ENCODE data around the gene GPSM3. TPM values are rescaled to one million over a fixed set of nuclear protein-coding genes. Genes with fewer than 3 reads are reported as not detected.

The GPSM3 gene
- total RNA-seq, 1 experiment from 2014 or later: 3.4 TPM

DNA sequence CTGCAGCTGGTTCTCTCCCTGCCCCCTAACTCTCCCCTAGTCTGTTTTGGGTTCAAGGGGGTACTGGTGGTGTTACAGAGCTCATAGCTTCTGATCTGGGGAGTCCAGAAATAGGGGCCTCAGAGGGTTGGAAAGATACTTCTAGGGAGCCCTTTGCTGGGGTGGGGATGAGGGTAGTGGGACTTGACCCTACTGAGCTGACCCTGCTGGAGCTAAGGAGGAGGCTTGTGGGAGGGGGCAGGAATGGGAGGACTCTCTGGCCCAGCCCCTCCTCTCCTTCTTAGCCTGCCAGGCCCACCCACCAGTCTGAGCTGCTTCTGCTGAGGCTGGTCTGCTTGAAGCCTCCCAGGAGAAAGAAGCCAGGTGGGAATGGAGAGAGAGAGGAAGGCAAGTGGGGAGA is 28.1 kb downstream of the GPSM3 start, which contains the start of gene EGFL8:
Gene EGFL8, plus strand, starts transcription at position 301 of the 400 bp plus-strand sequence. CDS start 1,571 bp downstream, outside the sequence.
- DNase-seq (ENCODE audit: low read depth): no peak
- in situ Hi-C loops (cut with HindIII; ENCODE audit: low pct_unique_long_range_greater_than_20kb, low sequenced_read_pairs): no loop called here

DNA sequence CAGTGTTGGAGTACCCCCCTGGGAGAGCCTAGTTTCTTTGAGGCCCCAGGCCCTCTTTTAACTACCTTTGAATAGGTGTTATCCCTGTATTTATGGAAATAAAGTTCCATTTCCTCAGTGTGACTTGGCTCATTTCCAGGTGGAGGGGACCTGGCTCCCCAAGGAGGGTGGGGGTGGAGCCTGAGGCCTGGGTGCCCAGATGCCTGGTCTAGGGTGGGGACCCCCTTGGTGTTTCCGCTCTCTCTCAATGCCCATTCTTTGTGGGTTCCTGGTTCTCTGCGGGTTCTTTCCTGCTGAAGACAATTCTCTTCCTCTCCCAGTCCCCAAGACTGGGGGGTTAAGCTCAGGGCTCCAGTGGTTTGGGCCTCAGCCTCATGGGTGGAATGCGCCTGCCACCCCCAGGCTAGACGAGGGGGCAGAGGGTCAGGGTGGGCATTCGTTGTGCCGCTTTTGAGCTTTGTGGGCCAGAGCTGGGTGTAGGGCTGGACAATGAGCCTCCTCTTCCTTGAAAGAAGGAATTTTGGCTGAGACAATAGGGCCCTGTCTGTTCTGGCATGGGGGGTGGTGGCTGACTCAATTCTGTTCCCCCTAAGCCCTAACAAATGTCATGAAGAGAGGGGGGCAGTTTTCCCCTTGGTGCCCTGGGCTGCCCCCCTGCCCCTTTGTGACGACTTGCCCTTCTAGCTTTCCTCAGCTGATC is 28.7 kb downstream of the GPSM3 start:
- no peak for DNase-seq (ENCODE audit: low read depth)
- in situ Hi-C loops (cut with HindIII; ENCODE audit: low pct_unique_long_range_greater_than_20kb, low sequenced_read_pairs): no loop called here

DNA sequence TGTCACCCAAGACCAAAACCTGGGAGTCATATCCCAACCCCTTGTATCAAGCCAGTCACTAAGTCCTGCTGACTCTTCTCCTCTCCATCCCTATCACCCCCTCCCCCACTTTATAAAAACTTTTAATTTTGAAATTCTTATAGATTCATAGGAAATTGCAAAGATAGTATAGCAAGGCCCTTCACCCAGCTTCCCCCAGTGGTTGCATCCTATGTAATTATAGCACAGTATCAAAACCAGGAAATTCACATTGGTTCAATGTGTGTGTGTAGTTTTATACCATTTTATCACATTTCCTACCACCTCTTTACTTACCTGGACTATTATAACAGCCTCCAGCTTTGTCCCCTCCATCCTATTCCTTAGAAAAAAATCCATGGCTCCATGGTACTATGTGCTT is 34.4 kb downstream of the GPSM3 start:
- no peak for DNase-seq (ENCODE audit: low read depth)
- in situ Hi-C loops (cut with HindIII; ENCODE audit: low pct_unique_long_range_greater_than_20kb, low sequenced_read_pairs): no loop called here

DNA sequence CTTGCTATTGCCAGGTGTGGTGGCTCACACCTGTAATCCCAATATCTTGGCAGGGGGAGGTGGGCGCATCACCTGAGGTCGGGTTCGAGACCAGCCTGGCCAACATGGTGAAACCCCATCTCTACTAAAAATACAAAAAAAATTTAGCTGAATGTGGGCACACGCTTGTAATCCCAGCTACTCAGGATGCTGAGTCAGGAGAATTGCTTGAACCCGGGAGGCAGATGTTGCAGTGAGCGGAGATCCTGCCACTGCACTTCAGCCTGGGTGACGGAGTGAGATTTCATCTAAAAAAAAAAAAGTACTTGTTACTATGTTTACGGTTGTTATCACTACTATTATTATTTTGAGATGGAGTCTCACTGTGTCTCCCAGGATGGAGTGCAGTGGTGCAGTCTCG is 35.6 kb downstream of the GPSM3 start:
- in situ Hi-C loops (cut with HindIII; ENCODE audit: low pct_unique_long_range_greater_than_20kb, low sequenced_read_pairs): no loop called here
- DNase-seq (ENCODE audit: low read depth): no peak

DNA sequence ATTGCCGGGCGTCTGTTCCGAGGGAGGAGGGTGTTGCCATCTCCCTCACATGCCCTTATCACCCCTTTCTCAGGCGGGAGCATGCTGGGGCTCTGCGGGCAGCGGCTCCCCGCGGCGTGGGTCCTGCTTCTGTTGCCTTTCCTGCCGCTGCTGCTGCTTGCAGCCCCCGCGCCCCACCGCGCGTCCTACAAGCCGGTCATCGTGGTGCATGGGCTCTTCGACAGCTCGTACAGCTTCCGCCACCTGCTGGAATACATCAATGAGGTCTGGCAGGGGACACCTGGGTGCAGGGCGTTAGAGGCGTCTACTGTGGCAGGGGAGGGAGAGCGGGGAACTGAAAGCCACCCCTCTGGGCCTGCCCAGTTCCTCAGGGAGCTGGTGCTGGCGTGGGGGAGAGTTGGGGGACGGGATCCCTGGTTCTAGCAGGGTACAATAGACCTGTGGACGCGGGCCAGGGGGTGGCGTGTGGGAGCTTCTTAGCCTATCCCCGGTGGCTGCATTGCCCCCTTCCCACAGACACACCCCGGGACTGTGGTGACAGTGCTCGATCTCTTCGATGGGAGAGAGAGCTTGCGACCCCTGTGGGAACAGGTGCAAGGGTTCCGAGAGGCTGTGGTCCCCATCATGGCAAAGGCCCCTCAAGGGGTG is 37.8 kb downstream of the GPSM3 start:
- DNase-seq (ENCODE audit: low read depth): peak; percentile 77
- in situ Hi-C loops (cut with HindIII; ENCODE audit: low pct_unique_long_range_greater_than_20kb, low sequenced_read_pairs): no loop called here

DNA sequence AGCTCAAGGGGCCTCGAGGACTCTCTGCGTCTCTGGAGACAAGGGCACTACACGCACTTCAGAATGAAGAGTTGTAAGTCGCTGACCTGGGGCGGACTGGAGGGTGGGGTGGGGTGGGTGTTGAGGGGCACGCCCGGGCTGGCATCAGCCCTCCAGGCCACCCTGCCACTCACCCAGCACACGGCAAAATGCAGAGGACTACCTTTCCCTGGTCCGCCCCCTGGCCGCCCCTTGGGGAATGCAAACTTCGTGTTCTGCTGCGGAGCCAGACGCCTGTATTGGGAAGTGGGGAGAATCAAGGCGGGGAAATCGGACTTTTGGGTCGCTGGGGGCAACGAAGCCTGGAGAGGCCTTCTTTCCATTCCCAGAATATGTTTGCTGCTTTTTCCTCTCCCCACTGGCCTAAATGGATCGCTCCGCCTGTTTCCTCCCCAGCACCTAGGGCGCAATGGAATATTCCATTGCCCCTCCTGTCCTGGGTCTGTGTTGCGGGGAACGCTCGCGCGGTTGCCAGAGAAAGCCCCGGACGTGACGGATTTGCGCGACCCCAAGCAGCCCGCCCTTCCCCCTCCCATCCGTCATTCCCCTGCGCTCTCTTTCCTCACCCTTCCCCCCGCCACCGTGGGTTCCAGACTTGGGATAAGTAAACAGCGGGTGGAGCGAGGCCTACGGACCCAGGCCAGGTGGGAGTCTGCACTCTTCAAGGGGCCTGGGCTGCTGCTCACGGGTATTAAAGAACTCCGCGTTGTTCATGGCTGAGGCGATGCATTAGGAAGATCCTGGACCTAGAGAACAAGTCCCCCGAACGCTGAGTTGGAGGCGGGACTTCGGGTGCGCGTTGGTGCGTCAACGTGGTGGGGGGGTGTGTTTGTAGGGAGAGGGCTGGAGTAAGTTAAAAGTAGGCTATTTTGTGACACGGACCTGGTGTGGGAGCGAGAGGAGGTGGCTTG is 38.6 kb downstream of the GPSM3 start, which contains the start of gene PPT2:
Gene PPT2, plus strand, starts transcription at position 578 of the 950 bp plus-strand sequence. CDS start 454 bp downstream, outside the sequence.
- DNase-seq (ENCODE audit: low read depth): peak; percentile 93
- in situ Hi-C loops (cut with HindIII; ENCODE audit: low pct_unique_long_range_greater_than_20kb, low sequenced_read_pairs): no loop called here

DNA sequence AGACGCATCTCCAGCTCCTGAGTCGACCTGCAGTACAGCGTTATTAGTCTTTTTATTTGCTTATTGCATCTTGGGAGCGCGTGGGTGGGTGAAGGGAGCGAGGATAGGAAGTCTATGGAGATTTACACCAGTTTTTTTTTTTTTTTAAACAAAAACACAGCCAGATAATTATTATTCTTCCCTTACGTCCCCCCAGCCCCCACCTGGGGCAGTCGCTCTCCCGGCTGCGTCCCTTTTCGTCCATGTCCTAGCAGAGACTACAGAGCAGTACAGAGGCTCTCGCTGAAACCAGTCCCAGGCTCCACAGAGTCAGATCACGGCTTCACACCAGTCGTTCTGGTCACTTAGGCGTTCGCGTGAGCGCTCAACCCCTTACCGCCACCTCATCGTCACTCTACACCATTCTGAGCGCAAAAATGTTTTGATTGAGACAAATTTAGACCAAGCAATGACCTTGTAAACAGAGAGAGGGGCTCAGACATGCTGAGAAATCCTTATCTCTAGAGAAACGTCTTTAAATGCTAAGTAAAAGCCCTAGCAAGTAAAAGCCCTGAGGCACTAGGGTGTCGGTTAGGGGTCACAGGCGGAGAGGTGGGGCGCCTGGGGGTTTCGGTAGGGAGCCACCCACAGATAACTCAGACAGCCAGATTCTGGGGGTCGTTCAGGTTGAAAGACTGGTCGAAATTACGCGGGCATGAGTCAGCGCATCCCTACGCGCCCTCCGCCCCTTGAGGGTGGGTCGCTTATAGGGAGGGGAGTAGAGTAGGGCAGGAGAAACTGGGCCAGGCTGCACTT is 39.5 kb downstream of the GPSM3 start:
- peak; percentile 89 for DNase-seq (ENCODE audit: low read depth)
- in situ Hi-C loops (cut with HindIII; ENCODE audit: low pct_unique_long_range_greater_than_20kb, low sequenced_read_pairs): no loop called here

DNA sequence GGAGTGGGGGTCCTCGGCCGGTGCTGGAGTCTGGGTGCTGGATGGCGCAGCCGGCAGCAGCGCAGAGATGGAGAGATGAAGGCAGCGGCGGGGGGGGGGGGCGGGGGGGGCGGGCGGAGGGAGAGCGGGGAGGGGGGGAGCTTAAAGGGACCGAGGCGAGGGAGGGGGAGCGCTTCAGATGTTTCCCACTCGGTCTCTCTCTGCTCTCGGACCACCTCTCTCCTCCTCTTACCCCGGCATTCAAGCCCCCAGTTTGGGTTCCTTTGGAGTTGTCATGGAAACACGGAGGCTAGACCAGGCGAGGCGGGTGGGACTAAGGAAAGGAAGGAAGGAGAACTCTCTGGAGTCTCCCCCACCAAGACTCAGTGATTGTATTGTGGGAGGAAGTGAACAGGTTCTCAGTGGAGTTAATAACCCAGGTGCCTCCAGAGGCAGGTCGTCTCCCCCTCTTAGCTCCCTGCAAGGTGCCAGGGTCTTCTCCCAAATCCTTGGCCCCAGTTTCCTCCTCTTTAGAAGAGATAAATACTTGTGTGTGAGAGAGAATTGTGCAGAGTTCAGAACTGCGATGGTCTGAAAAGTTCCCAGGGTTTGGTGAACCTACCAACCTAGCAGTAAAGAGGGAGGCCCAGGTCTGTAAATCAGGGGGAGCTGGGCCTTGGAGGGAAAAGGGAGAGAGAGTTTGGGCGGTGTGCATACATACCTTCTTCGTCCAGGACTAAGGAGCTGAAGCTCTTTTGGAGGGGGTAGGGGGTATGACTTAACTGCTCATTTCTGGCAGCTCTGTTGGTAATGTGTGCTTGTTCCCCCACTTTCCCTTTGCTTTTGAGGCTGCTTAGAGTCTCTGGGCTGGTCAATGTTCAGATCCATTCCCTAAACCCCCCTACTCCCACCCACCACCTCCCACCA is 40.3 kb downstream of the GPSM3 start, which contains the start of gene PRRT1:
Gene PRRT1, minus strand, starts transcription at position 77 of the 906 bp plus-strand sequence. CDS start 112 bp downstream, outside the sequence.
- in situ Hi-C loops (cut with HindIII; ENCODE audit: low pct_unique_long_range_greater_than_20kb, low sequenced_read_pairs): no loop called here

DNA sequence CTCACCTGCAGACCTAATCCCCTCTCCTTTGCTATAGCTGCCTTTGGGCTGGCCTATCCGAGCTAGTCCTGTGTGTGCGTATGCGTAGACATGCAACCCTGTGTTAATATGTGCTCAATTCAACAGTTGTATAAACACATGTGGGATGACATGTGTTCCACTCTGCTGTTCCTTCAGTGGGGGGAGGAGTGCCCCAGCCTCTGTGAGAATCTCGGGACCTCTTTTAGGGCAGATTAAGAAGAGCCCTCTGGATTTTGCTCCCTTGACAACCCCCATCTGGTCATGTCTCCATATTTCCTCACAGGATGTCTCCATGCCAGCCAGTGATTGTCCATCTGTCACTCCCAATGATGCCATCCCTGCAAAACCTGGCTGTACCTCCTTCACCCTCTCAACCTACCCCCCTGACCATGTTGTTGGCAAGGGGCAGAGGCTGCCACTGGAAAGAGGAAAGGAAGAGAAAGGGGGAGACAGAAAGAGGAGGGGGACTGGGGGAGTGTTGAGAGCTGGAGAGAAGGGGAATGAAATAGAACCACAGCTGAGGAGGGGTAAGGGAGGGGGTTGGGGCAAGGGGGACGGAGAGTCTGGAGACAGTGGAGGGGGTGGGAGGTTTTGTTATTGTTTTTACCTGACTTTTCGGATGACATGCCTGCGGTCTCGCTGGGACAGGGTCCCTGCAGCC is 41.1 kb downstream of the GPSM3 start:
- DNase-seq (ENCODE audit: low read depth): no peak
- in situ Hi-C loops (cut with HindIII; ENCODE audit: low pct_unique_long_range_greater_than_20kb, low sequenced_read_pairs): no loop called here

More for the DNA sequence above, 40.3 kb downstream of the GPSM3 start, which contains the start of gene PRRT1:
- DNase-seq (ENCODE audit: low read depth): no peak

DNA sequence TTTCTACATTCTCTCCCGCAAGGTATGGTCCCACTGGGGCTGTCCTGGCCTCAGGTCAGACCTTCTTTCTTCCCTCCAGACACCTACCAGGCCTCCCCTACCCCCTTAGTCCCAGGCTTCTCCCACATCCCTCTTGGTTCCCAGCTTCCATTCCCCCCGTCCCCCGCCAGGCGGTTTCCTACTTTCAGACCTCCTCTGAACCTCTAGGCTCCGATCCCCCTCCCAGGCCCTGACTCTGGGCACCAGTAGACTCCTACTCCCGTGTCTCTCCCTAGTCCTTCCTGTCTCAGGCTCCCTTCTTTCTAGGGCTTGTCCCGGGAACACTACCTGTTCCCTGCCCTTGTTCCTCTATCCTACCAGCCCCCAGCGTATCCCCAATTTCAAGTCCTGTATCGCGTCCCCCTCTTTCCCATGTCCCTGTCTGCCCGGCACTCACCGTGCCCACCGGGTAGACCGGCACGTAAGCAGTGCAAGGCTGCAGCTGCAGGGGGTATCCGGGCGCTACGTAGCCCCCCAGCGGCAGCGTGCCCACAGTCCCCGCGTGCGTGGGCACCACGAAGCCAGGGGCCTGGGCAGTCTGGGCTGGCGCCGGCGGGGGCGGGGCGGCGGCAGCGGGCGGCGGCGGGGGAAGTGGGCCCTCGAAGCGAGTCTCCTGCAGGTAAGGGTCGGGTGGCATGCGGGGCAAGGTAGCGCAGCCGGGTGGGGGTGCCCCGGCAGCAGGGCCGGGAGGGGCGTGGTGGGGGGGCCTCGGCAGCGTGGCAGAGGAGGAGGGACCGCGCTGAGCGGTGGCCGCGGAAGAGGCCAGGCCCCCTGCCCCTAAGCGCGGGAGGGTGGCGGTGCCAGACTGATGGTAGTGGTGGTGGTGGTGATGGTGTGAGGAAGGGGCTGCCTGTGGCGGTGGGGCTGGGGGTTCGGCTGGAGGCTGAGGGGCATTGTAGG is 42.2 kb downstream of the GPSM3 start:
- in situ Hi-C loops (cut with HindIII; ENCODE audit: low pct_unique_long_range_greater_than_20kb, low sequenced_read_pairs): no loop called here
- DNase-seq (ENCODE audit: low read depth): no peak

DNA sequence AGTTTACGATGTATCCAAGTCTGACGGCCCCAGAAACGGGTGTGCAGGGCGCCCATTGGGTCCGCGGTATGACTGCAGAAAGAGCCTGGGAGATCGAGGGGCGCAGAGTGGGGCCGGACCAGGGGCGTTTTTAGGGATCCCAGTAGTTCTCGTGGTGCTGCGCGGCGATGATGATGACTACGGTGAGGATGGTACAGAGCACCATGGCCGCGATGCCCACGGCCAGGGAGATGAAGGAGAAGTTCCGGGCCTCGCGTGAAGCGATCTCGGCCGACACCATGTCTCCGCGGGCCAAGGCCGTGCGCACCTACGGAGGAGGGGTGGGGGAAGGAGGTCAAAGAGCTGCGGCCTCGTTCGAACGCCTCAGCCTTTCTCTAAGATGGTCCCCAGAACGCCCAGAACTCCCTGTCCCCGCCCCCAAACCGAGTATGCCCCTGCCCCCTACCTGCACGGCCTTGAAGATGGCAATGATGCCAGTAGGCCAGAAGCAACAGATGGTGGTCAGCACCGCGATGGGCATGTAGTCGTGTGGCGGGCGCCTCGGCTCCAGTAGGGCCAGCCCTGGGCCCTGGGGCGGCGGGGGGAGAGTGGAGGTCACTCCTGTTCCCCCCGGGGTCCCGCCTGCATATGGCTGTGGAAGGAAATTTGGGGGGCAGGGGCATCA is 43.2 kb downstream of the GPSM3 start:
- DNase-seq (ENCODE audit: low read depth): no peak
- in situ Hi-C loops (cut with HindIII; ENCODE audit: low pct_unique_long_range_greater_than_20kb, low sequenced_read_pairs): no loop called here

DNA sequence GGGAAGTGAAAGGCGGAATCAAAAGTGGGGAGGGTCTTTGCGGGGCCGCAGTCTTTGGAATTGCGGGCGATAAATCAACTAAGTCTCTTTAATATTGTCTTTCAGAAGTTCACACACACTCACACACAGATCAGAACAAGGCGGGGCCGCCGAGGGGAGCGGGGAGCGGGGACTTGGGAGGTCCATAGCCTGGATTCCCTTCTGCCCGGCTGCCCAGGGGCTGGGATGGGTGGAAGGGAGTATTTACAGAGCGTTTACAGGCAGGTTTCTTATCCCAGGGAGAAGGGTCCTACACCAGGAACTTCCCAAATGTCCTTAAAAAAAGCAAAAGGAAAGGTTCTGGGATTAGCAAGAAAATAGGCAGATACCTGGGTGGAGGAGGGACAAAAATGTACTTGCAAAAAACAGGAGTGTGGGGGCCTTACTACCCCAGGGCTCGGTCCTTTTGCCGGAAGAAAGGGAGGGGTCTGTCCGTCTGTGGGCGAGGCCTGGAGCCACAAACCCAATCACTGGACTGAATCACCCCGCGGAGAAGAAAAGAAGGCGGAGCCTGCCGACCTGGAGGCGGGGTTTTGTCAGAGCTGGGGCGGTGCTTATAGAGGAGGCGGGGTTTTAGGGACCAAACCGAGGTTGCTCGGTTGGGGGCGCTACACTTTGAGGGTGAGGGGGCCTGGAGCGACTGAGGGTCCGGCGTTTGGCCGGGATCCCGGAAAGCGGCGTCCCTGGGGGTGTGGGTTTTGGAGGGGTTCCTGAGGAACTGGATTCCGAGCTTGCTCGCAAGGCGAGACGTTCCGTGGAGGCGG is 44.0 kb downstream of the GPSM3 start:
- no peak for DNase-seq (ENCODE audit: low read depth)
- in situ Hi-C loops (cut with HindIII; ENCODE audit: low pct_unique_long_range_greater_than_20kb, low sequenced_read_pairs): no loop called here

DNA sequence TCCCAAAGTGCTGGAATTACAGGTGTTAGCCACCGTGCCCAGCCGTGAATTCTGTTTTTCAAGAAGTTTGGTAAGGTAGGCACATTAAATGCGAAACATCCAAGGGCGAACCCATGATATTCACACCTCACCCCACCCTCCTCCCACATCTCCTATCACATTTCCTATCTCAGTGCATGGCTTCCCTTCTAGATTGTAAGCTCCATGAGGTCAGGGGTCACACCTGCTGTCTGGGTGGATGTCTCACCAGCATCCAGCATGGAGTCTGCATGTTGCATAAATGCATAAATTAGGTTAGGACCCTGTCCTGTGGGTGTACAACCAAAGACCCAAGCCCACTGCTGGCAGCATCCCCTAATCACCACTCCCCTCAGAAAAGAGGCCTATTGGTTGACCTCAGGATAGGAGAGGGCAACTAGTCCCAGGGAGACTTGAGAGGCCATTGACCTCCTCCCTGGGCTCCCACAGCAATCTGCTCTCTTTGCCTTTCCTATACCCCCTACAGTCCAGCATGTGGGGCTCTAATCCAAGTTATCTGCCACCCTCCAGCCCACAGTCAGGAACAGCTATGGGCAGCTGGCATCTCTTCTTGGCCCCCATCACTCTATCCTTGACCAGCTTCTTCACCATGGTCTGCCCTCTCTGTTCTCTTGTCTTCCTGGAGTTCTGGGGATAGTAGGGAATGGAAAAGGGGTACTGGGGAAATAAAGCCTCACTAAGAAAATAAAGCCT is 44.9 kb downstream of the GPSM3 start:
- in situ Hi-C loops (cut with HindIII; ENCODE audit: low pct_unique_long_range_greater_than_20kb, low sequenced_read_pairs): no loop called here
- no peak for DNase-seq (ENCODE audit: low read depth)

DNA sequence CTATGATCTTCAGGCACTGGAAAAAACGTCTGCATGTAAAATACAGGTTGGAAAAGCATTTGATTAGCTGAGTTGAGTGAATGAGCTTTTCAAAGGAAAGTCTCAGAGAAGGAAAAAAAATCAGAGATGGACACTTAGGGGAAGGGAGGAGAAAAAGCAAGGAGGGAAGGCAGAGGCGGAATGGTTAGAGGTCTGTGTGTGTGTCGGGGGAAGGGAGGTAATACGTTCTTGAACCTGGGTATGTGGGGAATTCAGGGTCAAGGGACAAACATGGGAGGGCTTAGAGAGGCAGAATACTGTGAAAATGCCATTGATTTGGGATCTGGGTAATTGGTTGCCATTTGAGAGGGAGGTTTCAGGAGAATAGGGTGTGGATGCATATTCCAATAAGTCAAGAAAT is 45.8 kb downstream of the GPSM3 start:
- in situ Hi-C loops (cut with HindIII; ENCODE audit: low pct_unique_long_range_greater_than_20kb, low sequenced_read_pairs): no loop called here
- no peak for DNase-seq (ENCODE audit: low read depth)
